ENCODE data around the gene PRKX. TPM values are rescaled to one million over a fixed set of nuclear protein-coding genes. Genes with fewer than 3 reads are reported as not detected.

PRKX gene
- total RNA-seq, 1 experiment from 2014 or later, result 20.5 TPM

- BruUV-seq (replicated peaks), result no TSS peak
- Histone ChIP-seq H3K27me3 (ENCODE audit: control insufficient read depth, insufficient read depth, low read length) (no peaks in the 10 kb centered on the region), H3K9me3 (ENCODE audit: control insufficient read depth, insufficient read depth, low read depth, low read length) (no peaks in the 10 kb centered on the region), H3K36me3 (ENCODE audit: control insufficient read depth, insufficient read depth, low read length) (no peaks in the 10 kb centered on the region), H3K27ac (ENCODE audit: low read length) (no peak overlapping the region), H3K4me1 (ENCODE audit: control insufficient read depth, insufficient read depth, low read length) (no peaks in the 10 kb centered on the region), H3K4me3 (ENCODE audit: low read depth in 2 of 2, low read length in 2 of 2) (no peak overlapping the region)
- TF ChIP-seq POLR2AphosphoS5 (IDR thresholded peaks at IDR 0.05; ENCODE audit: low read depth, low read length), result no peak
- TF ChIP-seq CTCF (IDR thresholded peaks at IDR 0.05), result no peak
- TF ChIP-seq TCF7L2 (IDR thresholded peaks at IDR 0.05; ENCODE audit: low read depth, low read length), result no peak
- POLR2A ChIA-PET, result no interaction called here
- no peak for ATAC-seq
- in situ Hi-C loops (cut with HindIII; ENCODE audit: low pct_unique_long_range_greater_than_20kb, low sequenced_read_pairs) (no loop called here), intact Hi-C loops (cut with micrococcal nuclease; ENCODE audit: unreplicated experiment) (no loop called here)
- no peak for DNase-seq (ENCODE audit: low read depth, low spot score)
- CTCF ChIA-PET, result interaction anchor here (0.6 kb wide), 1 partner anchor 202 kb away, joined by 8 read pairs; no protein-coding TSS in a partner anchor
Observed at GRCh38 chrX:3585719-3586118, 127.7 kb downstream of the PRKX start.

GRCh38 chrX:3584415-3584996 lies 128.9 kb downstream of the PRKX start:
- no peak for DNase-seq (ENCODE audit: low read depth, low spot score)
- TF ChIP-seq SIN3A (IDR thresholded peaks at IDR 0.05; ENCODE audit: borderline replicate concordance, insufficient read depth, low read depth, low read length), result no peak
- Histone ChIP-seq H3K27ac (ENCODE audit: low read length) (no peak overlapping the region), H3K36me3 (ENCODE audit: control insufficient read depth, insufficient read depth, low read length) (no peaks in the 10 kb centered on the region), H3K4me3 (ENCODE audit: low read depth in 2 of 2, low read length in 2 of 2) (no peak overlapping the region), H3K4me1 (ENCODE audit: control insufficient read depth, insufficient read depth, low read length) (no peaks in the 10 kb centered on the region), H3K9me3 (ENCODE audit: control insufficient read depth, insufficient read depth, low read depth, low read length) (no peaks in the 10 kb centered on the region), H3K27me3 (ENCODE audit: control insufficient read depth, insufficient read depth, low read length) (no peaks in the 10 kb centered on the region)
- in situ Hi-C loops (cut with HindIII; ENCODE audit: low pct_unique_long_range_greater_than_20kb, low sequenced_read_pairs), result no loop called here
- intact Hi-C loops (cut with micrococcal nuclease; ENCODE audit: unreplicated experiment), result no loop called here
- ATAC-seq, result no peak
- BruUV-seq (replicated peaks), result no TSS peak
- ChIA-PET POLR2A (no interaction called here), CTCF (no interaction called here)

- Histone ChIP-seq H3K27ac (ENCODE audit: low read length) (no peak overlapping the region), H3K4me1 (ENCODE audit: control insufficient read depth, insufficient read depth, low read length) (no peaks in the 10 kb centered on the region), H3K9me3 (ENCODE audit: control insufficient read depth, insufficient read depth, low read depth, low read length) (no peaks in the 10 kb centered on the region), H3K27me3 (ENCODE audit: control insufficient read depth, insufficient read depth, low read length) (no peaks in the 10 kb centered on the region), H3K4me3 (ENCODE audit: low read depth in 2 of 2, low read length in 2 of 2) (no peak overlapping the region), H3K36me3 (ENCODE audit: control insufficient read depth, insufficient read depth, low read length) (no peaks in the 10 kb centered on the region)
- no peak for TF ChIP-seq POLR2AphosphoS5 (IDR thresholded peaks at IDR 0.05; ENCODE audit: low read depth, low read length)
- TF ChIP-seq CTCF (IDR thresholded peaks at IDR 0.05), result no peak
- no peak for TF ChIP-seq REST (IDR thresholded peaks at IDR 0.05; ENCODE audit: insufficient read depth in 1 of 2, low read depth in 2 of 2, low read length in 1 of 2)
- TF ChIP-seq TCF7L2 (IDR thresholded peaks at IDR 0.05; ENCODE audit: low read depth, low read length), result no peak
- BruUV-seq (replicated peaks), result no TSS peak
- ATAC-seq (no peak), DNase-seq (ENCODE audit: low read depth, low spot score) (no peak)
- intact Hi-C loops (cut with micrococcal nuclease; ENCODE audit: unreplicated experiment), result no loop called here
- in situ Hi-C loops (cut with HindIII; ENCODE audit: low pct_unique_long_range_greater_than_20kb, low sequenced_read_pairs), result no loop called here
- ChIA-PET POLR2A (no interaction called here), CTCF (no interaction called here)
Observed at GRCh38 chrX:3582451-3582850, 131.0 kb downstream of the PRKX start.
